Gastroesophageal sphincter (tissue), 4 donors: ENCODE measurements around the gene SPDYE2B. TPM values are rescaled to one million over a fixed set of nuclear protein-coding genes. Genes with fewer than 3 reads are reported as not detected.
"Not testable (repeated sequence)": the region's sequence is repeated elsewhere in the genome, so short reads cannot be mapped to it uniquely, and the experiment has no call there.

Experiments
- ATAC-seq: fragments of 150-250 bp; one replicate; pipeline ENCODE4 v1.9.1; 2016; ENCODE audit warnings: mild to moderate bottlenecking, moderate library complexity
- H3K27ac ChIP-seq, 4 donors: fragments of 200-600 bp; sonication (generic) in 3 of 4; 1 replicate in 3 of 4; 2 replicates in 1 of 4; pipeline ENCODE4 v1.5.1; 2016 to 2019
- H3K27me3 ChIP-seq: fragments of 200-600 bp; sonication (generic); one replicate; pipeline ENCODE4 v1.5.1; 2019
- H3K36me3 ChIP-seq, 2 donors: fragments of 200-600 bp; sonication (generic); one replicate each; pipeline ENCODE4 v1.5.1; 2019; ENCODE audit warnings: control low read depth in 1 of 2
- H3K4me1 ChIP-seq, 3 donors: fragments of 200-600 bp; sonication (generic); 1 replicate in 2 of 3; 2 replicates in 1 of 3; pipeline ENCODE4 v1.5.1; 2016 to 2019; ENCODE audit warnings: control low read depth in 2 of 3
- H3K4me3 ChIP-seq, 2 donors: fragments of 200-600 bp; sonication (generic); one replicate each; pipeline ENCODE4 v1.5.1; 2019; ENCODE audit warnings: mild to moderate bottlenecking in 1 of 2, moderate library complexity in 1 of 2
- H3K9me3 ChIP-seq, 3 donors: fragments of 200-600 bp; sonication (generic); one replicate each; pipeline ENCODE4 v1.5.1; 2017 to 2019; ENCODE audit warnings: control low read depth in 2 of 3
- POLR2A ChIP-seq, 2 donors: fragments of 450-650 bp; IDR thresholded peaks; one replicate each; pipeline ENCODE4 v1.6.1; 2017; ENCODE audit warnings: antibody characterized with exemption in 2 of 2, mild to moderate bottlenecking in 2 of 2, moderate library complexity in 1 of 2
- WGBS, 2 donors: methylation state at CpG; one replicate each; pipeline ENCODE4 v1.1.5; 2018; ENCODE audit warnings: low coverage in 1 of 2; 5-methylcytosine and 5-hydroxymethylcytosine counted together
- total RNA-seq, 4 donors: library from RNA; depleted of rRNA; stranded (reverse); fragments of >200 nt; gene quantifications; one replicate each; pipeline ENCODE4 v1.1.0, GENCODE V29; 2016

Gene SPDYE2B
- total RNA-seq, 4 donors from 2014 or later = not detected

GRCh38 chr7:102671166-102671955 is 21.2 kb downstream of the SPDYE2B start, which contains the start of gene POLR2J2:
TSS of gene POLR2J2 (minus strand) at chr7:102671663. CDS start at chr7:102671601, 62 bp downstream.
- peak; percentile 91 for ATAC-seq
- not testable (repeated sequence) for H3K9me3 ChIP-seq, H3K36me3 ChIP-seq, H3K27me3 ChIP-seq, H3K4me1 ChIP-seq
- peak within 1 kb of the TSS; percentile 42 to 51 for H3K4me3 ChIP-seq
- no CpG with 5 or more reads among the region's 63 CpGs for WGBS, 2 donors
- H3K27ac ChIP-seq = peak within 1 kb of the TSS in 3 of 4 donors; percentile 37 to 74 (median 59)
- TF ChIP-seq POLR2A (IDR thresholded peaks at IDR 0.05) = peak in 1 of 2 donors; percentile 12

- WGBS, 2 donors = no CpG with 5 or more reads among the region's 9 CpGs
- peak overlapping the region in 1 of 4 donors; percentile 74 for H3K27ac ChIP-seq
Measured at GRCh38 chr7:102671956-102672307, 21.8 kb downstream of the SPDYE2B start.

GRCh38 chr7:102673447-102674067 is 23.4 kb downstream of the SPDYE2B start:
- H3K27ac ChIP-seq, H3K9me3 ChIP-seq, H3K4me3 ChIP-seq, H3K4me1 ChIP-seq, ATAC-seq, H3K27me3 ChIP-seq, H3K36me3 ChIP-seq: not testable (repeated sequence)
- WGBS, 2 donors = no CpG with 5 or more reads among the region's 9 CpGs

More at GRCh38 chr7:102671956-102672307, 21.8 kb downstream of the SPDYE2B start:
- H3K4me3 ChIP-seq = peak overlapping the region in 1 of 2 donors; percentile 51
- H3K27me3 ChIP-seq, H3K9me3 ChIP-seq, H3K36me3 ChIP-seq, H3K4me1 ChIP-seq: not testable (repeated sequence)
- peak; percentile 26 for ATAC-seq

DNA sequence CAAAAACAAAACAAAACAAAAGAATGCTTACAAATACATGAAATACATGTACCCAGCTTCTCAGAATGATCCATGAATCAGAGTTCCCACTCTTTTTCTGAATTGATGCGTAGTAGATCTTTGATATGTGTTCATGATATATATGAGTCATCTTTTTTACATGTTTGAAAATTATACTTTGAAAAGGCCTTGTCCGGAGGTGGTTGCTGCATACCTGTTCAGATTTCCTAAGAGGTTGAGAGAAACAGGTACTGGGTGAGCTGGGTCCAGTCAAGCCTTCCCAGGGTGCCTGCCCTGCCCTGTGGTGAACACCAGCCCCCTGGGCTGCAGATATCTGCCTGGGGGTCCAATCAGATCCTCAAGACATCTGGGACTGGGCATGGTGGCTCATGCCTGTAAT is 25.4 kb downstream of the SPDYE2B start:
- H3K4me1 ChIP-seq, H3K4me3 ChIP-seq, H3K9me3 ChIP-seq, H3K27ac ChIP-seq, ATAC-seq, H3K27me3 ChIP-seq, H3K36me3 ChIP-seq: not testable (repeated sequence)
- WGBS, 2 donors = no CpG with 5 or more reads among the region's 2 CpGs

- no CpG with 5 or more reads among the region's 5 CpGs for WGBS, 2 donors
- H3K4me1 ChIP-seq, H3K36me3 ChIP-seq, H3K4me3 ChIP-seq, H3K27ac ChIP-seq, H3K9me3 ChIP-seq, H3K27me3 ChIP-seq, ATAC-seq: not testable (repeated sequence)
Measured at GRCh38 chr7:102680780-102681179, 30.7 kb downstream of the SPDYE2B start.

DNA sequence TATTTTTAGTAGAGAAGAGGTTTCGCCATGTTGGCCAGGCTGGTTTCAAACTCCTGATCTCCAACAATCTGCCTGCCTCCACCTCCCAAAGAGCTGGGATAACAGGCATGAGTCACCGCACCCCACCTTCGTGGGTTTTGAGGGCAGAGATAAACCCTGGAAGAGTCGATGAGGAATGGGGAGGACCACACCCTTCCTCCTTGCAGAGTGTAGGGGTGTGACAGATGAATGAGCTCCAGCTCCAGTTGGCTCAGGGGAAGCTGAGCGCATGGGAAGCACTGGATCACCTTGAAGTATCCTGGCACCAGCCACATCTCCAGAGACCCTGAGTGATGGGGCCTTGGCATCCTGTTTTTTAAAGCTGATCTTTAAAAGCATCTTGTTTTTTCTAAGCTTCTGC is 32.4 kb downstream of the SPDYE2B start:
- not testable (repeated sequence) for H3K4me1 ChIP-seq, H3K4me3 ChIP-seq, H3K9me3 ChIP-seq, H3K27me3 ChIP-seq, H3K27ac ChIP-seq, H3K36me3 ChIP-seq, ATAC-seq
- WGBS, 2 donors = no CpG with 5 or more reads among the region's 5 CpGs

GRCh38 chr7:102688299-102689036 is 38.3 kb downstream of the SPDYE2B start:
- H3K4me1 ChIP-seq, H3K27me3 ChIP-seq, H3K9me3 ChIP-seq, H3K36me3 ChIP-seq, H3K27ac ChIP-seq, H3K4me3 ChIP-seq: not testable (repeated sequence)
- peak; percentile 94 for ATAC-seq
- WGBS, 2 donors = no CpG with 5 or more reads among the region's 37 CpGs

GRCh38 chr7:102689436-102690282 is 39.5 kb downstream of the SPDYE2B start:
- Histone ChIP-seq H3K27ac (peak overlapping the region in 1 of 4 donors; percentile 52), H3K4me3 (peak overlapping the region in 1 of 2 donors; percentile 43)

DNA sequence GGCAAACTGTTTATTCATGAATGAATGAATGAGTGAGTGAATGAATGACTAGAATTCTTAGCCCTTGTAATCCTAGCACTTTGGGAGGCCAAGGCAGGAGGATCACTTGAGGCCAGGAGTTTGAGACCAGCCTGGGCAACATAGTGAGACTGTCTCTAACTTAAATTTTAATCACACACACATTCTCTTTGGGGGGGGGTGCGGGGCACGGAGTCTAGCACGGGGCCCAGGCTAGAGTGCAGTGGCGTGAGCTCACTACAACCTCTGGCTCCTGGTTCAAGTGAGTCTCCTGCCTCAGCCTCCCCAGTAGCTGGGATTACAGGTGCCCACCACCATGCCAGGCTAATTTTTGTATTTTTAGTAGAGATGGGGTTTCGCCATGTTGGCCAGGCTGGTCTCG is 40.5 kb downstream of the SPDYE2B start:
- H3K4me1 ChIP-seq, H3K9me3 ChIP-seq, H3K36me3 ChIP-seq, ATAC-seq, H3K27me3 ChIP-seq, H3K4me3 ChIP-seq, H3K27ac ChIP-seq: not testable (repeated sequence)
- WGBS, 2 donors = no CpG with 5 or more reads among the region's 6 CpGs

More at GRCh38 chr7:102689436-102690282, 39.5 kb downstream of the SPDYE2B start:
- not testable (repeated sequence) for H3K4me1 ChIP-seq, H3K9me3 ChIP-seq, H3K27me3 ChIP-seq, H3K36me3 ChIP-seq, ATAC-seq
- WGBS, 2 donors = no CpG with 5 or more reads among the region's 74 CpGs

DNA sequence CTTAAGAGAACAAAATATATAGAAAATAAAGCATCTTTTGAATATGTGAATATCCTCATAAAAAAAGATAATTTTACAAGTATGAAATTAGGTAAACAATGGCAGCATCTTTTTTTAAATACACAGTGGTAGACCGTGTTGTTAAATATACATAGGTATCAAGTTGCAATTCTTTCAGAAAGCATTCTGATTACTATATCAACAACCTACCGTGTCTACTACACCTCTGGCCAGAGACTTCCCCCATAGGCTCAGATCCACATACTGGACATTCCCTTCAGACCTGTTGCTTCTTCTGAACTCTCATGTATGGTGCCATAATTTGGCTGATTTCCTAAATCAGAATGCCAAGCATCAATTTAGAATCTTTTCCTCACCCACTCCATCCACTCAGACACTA is 43.9 kb downstream of the SPDYE2B start:
- not testable (repeated sequence) for H3K4me3 ChIP-seq, H3K4me1 ChIP-seq, H3K27me3 ChIP-seq, H3K36me3 ChIP-seq, ATAC-seq, H3K9me3 ChIP-seq, H3K27ac ChIP-seq
- WGBS, 2 donors = 54 to 72% methylated on average over 2 of the region's 2 CpGs

- WGBS, 2 donors = 33% methylated on average over 1 of the region's 3 CpGs; no CpG with 5 or more reads in 1 of the 2 donors
- H3K27ac ChIP-seq, H3K9me3 ChIP-seq, H3K27me3 ChIP-seq, H3K4me3 ChIP-seq, ATAC-seq, H3K36me3 ChIP-seq, H3K4me1 ChIP-seq: not testable (repeated sequence)
Measured at GRCh38 chr7:102695033-102695552, 45.0 kb downstream of the SPDYE2B start.

DNA sequence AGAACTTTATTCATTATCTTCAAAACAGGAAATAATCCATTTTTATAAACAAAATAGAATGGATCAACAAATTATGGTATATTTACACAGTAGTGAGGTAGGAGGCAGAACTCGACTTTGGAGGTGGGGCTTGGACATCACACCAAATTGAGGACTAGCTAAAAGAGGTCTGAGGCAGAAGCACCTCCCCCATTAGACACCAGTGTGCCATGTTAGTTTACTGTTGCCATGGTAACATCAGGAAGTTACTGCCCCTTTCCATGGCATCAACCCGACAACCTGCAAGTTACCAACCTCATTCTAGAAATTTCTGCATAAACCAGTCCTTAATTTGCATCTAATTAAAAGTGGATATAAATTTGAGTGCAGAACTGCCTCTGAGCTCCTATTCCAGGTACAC is 45.9 kb downstream of the SPDYE2B start:
- not testable (repeated sequence) for ATAC-seq, H3K9me3 ChIP-seq, H3K27me3 ChIP-seq, H3K4me1 ChIP-seq, H3K27ac ChIP-seq, H3K4me3 ChIP-seq, H3K36me3 ChIP-seq
- WGBS, 2 donors = no CpG with 5 or more reads among the region's 2 CpGs
